H1 (cell line): ENCODE results near the gene SH2B2.

Experiments used
- EGR1 ChIP-seq: IDR thresholded peaks from 2 replicates; pipeline ENCODE4 v1.6.1; 2011; ENCODE audit warnings: low read depth, low read length, borderline replicate concordance
- EZH2 ChIP-seq: fragments of 200-600 bp; sonication (generic); IDR thresholded peaks from 2 replicates; pipeline ENCODE4 v1.7.1; 2012; ENCODE audit warnings: low read depth, mild to moderate bottlenecking, moderate library complexity, low read length, inconsistent platforms; ENCODE audit not compliant: severe bottlenecking
- POLR2AphosphoS5 ChIP-seq: IDR thresholded peaks from 2 replicates; pipeline ENCODE4 v1.6.1; 2011; ENCODE audit warnings: low read depth, low read length
- RAD21 ChIP-seq, 2 experiments: IDR thresholded peaks in 1 of 2; conservative IDR thresholded peaks in 1 of 2; 2 replicates each; pipeline ENCODE4 v1.6.1; 2011; ENCODE audit warnings: low read depth in 2 of 2, low read length in 2 of 2, improper control_type of control experiment in 1 of 2, inconsistent platforms in 1 of 2, mild to moderate bottlenecking in 1 of 2, moderate library complexity in 1 of 2
- RFX5 ChIP-seq: IDR thresholded peaks from 2 replicates; pipeline ENCODE4 v1.6.1; 2011; ENCODE audit warnings: low read depth, low read length, improper control_type of control experiment, borderline replicate concordance
- ZNF274 ChIP-seq: IDR thresholded peaks from 2 replicates; pipeline ENCODE4 v1.7.0; 2012; ENCODE audit warnings: low read length, borderline replicate concordance; ENCODE audit errors: extremely low read depth
- TF ChIP-seq, protein P1 (sequence below), 3 experiments: IDR thresholded peaks; 1 replicate in 2 of 3; 2 replicates in 1 of 3; pipeline versions ENCODE4 v1.5.1 to v1.6.1; 2011; ENCODE audit warnings: low read length in 3 of 3, mild to moderate bottlenecking in 3 of 3, inconsistent platforms in 2 of 3, low read depth in 1 of 3, moderate library complexity in 1 of 3; ENCODE audit not compliant: insufficient read depth in 1 of 3; ENCODE audit errors: control extremely low read depth in 1 of 3

DNA sequence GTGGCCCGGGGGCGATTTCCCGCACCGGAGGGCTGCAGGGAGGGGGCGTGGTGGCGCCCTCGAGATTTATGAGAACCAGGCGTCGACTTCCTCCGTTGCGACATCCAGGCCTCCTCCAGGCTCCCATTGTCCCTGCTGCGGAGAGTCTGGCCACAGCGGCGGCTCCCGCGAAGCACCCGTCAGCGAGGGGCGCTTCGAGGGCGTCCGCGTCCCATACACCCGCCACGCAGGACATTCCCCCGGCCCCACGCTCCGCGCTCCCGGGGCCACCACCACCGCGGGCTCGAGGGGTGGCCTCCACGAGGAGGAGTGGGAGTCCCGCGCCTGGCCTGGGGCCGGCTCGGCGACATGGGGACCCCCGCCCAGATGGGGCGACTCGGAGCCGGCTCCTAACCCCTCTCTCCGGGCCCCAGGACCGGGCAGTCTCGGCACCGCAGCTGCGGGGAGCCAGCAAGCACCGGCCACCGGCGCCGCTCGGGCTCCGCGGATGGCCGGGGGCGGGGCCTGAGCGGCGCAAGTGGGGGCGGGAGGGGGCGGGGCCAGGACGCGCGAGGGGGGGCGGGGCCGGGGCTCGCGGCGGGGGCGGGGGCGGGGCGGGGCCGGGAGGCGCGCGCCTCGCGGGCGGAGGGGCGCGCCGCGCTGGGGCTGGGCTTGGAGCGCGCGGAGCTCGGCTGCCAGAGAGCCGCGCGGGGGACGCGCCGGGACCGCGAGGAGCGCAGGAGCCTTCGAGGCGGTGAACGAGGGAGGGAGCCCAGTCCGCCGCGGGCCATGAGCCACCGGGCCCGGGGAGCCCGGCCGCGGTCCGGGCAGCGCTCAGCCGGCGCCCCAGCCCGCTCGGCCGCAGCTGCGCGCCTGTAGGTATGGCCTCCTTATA, at the start of gene SH2B2:
- no peak for TF ChIP-seq ZNF274
- no peak for TF ChIP-seq EGR1
- TF ChIP-seq, protein P1, sequence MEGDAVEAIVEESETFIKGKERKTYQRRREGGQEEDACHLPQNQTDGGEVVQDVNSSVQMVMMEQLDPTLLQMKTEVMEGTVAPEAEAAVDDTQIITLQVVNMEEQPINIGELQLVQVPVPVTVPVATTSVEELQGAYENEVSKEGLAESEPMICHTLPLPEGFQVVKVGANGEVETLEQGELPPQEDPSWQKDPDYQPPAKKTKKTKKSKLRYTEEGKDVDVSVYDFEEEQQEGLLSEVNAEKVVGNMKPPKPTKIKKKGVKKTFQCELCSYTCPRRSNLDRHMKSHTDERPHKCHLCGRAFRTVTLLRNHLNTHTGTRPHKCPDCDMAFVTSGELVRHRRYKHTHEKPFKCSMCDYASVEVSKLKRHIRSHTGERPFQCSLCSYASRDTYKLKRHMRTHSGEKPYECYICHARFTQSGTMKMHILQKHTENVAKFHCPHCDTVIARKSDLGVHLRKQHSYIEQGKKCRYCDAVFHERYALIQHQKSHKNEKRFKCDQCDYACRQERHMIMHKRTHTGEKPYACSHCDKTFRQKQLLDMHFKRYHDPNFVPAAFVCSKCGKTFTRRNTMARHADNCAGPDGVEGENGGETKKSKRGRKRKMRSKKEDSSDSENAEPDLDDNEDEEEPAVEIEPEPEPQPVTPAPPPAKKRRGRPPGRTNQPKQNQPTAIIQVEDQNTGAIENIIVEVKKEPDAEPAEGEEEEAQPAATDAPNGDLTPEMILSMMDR (IDR thresholded peaks at IDR 0.05; ENCODE audit: control extremely low read depth in 1 of 3, insufficient read depth in 1 of 3, low read depth in 1 of 3, low read length in 3 of 3) = no peak
- no peak for TF ChIP-seq EZH2
- TF ChIP-seq RAD21 (IDR thresholded peaks at IDR 0.05 in 1 of 2, conservative IDR thresholded peaks at IDR 0.05 in 1 of 2; ENCODE audit: low read depth in 2 of 2, low read length in 2 of 2) = no peak
- peak; percentile 45; the same call in 1 of the 2 replicates for TF ChIP-seq POLR2AphosphoS5
- TF ChIP-seq RFX5 = no peak
